Fibroblast of lung (primary cell): ENCODE measurements around the gene SH3RF1. TPM values are rescaled to one million over a fixed set of nuclear protein-coding genes. Genes with fewer than 3 reads are reported as not detected.
"Not testable (repeated sequence)": the region's sequence is repeated elsewhere in the genome, so short reads cannot be mapped to it uniquely, and the experiment has no call there.

ENCODE experiments used
- DNase-seq, 2 donors: peaks; one replicate each; pipeline versions ENCODE4 v3.0.0 to v3.0.0-alpha.2; 2010; ENCODE audit warnings: low read depth in 2 of 2
- H2AFZ ChIP-seq: 2 replicates; pipeline ENCODE4 v1.5.1; 2012; ENCODE audit warnings: low read length, control low read depth, inconsistent platforms
- H3K27ac ChIP-seq: 2 replicates; pipeline ENCODE4 v1.5.1; 2011; ENCODE audit warnings: low read length, control low read depth; ENCODE audit not compliant: insufficient read depth
- H3K27me3 ChIP-seq: 2 replicates; pipeline ENCODE4 v1.5.1; 2011; ENCODE audit warnings: mild to moderate bottlenecking, low read length; ENCODE audit not compliant: control insufficient read depth, insufficient read depth
- H3K36me3 ChIP-seq: 2 replicates; pipeline ENCODE4 v1.5.1; 2011; ENCODE audit warnings: low read length; ENCODE audit not compliant: control insufficient read depth, insufficient read depth
- H3K4me1 ChIP-seq: 2 replicates; pipeline ENCODE4 v1.5.1; 2011; ENCODE audit warnings: low read length; ENCODE audit not compliant: control insufficient read depth, insufficient read depth; ENCODE audit errors: extremely low read depth
- H3K4me2 ChIP-seq: 2 replicates; pipeline ENCODE4 v1.5.1; 2011; ENCODE audit warnings: low read length, control low read depth; ENCODE audit not compliant: insufficient read depth; ENCODE audit errors: extremely low read depth
- H3K4me3 ChIP-seq, 4 experiments: fragments of 200-600 bp in 1 of 4; sonication (generic) in 1 of 4; replicated peaks in 1 of 4; 2 replicates each; pipeline ENCODE4 v1.5.1; 2011 to 2016; ENCODE audit warnings: low read length in 4 of 4, low read depth in 3 of 4, mild to moderate bottlenecking in 3 of 4, control low read depth in 2 of 4, inconsistent platforms in 1 of 4, mixed read lengths in 1 of 4; ENCODE audit not compliant: insufficient read depth in 1 of 4; ENCODE audit errors: control extremely low read depth in 1 of 4
- H3K79me2 ChIP-seq: 2 replicates; pipeline ENCODE4 v1.5.1; 2012; ENCODE audit warnings: mild to moderate bottlenecking, low read length, inconsistent platforms; ENCODE audit not compliant: control insufficient read depth, insufficient read depth
- H3K9ac ChIP-seq: 2 replicates; pipeline ENCODE4 v1.5.1; 2011; ENCODE audit warnings: mild to moderate bottlenecking, low read length, control low read depth; ENCODE audit not compliant: insufficient read depth
- H3K9me3 ChIP-seq: 2 replicates; pipeline ENCODE4 v1.5.1; 2012; ENCODE audit warnings: low read depth, low read length; ENCODE audit not compliant: control insufficient read depth, insufficient read depth
- H4K20me1 ChIP-seq: 2 replicates; pipeline ENCODE4 v1.5.1; 2011; ENCODE audit warnings: low read length; ENCODE audit not compliant: control insufficient read depth, insufficient read depth; ENCODE audit errors: extremely low read depth
- EZH2 ChIP-seq: IDR thresholded peaks from 2 replicates; pipeline ENCODE4 v1.5.1; 2012; ENCODE audit warnings: low read length, control low read depth, mild to moderate bottlenecking; ENCODE audit errors: missing control alignments
- polyA plus RNA-seq, 2 donors: library from polyadenylated mRNA; depleted of rRNA in 1 of 2; stranded (reverse) in 1 of 2; unstranded in 1 of 2; fragments of >200 nt; gene quantifications; 2 replicates each; pipeline ENCODE4 v1.2.1, GENCODE V29; 2011 to 2012; ENCODE audit warnings: missing spikeins in 1 of 2
- total RNA-seq: library from RNA; depleted of rRNA; stranded (reverse); fragments of >200 nt; gene quantifications from 2 replicates; pipeline ENCODE4 v1.2.1, GENCODE V29; 2014
- TF ChIP-seq, protein P1 (sequence below), 2 donors: IDR thresholded peaks in 1 of 2; conservative IDR thresholded peaks in 1 of 2; 1 replicate in 1 of 2; 2 replicates in 1 of 2; pipeline ENCODE4 v1.5.1; 2011 to 2012; ENCODE audit warnings: low read length in 2 of 2, control low read depth in 1 of 2, inconsistent platforms in 1 of 2, low read depth in 1 of 2, mild to moderate bottlenecking in 1 of 2

SH3RF1 gene
- total and polyA plus RNA-seq, 2 donors (not counting 1 experiment from before 2014, with no cell fraction given): 13.0 to 18.8 TPM

DNA sequence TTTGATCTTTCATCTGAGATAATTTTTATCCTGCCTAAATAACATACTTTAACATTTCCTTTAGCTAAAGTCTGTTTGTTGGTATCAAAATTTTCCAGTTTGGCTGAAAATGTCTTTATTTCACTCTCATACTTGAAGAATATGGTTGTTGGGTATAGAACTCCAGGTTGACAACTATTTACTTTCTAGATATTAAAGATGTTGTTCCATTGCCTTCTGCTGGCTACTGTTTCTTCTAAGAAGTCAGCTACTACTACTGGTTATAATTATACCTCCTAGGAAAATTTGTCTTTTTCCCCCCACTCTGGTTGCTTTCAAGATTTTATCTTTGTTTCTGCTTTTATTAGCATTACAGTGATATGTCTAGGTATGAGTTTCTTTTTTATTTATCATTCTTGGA is 75.7 kb downstream of the SH3RF1 start:
- H3K9ac ChIP-seq: no peak overlapping the region

GRCh38 chr4:169189968-169190367 is 80.8 kb downstream of the SH3RF1 start:
- DNase-seq, H3K27me3 ChIP-seq, H3K4me2 ChIP-seq, H3K36me3 ChIP-seq, H4K20me1 ChIP-seq, H3K9me3 ChIP-seq, H2AFZ ChIP-seq, H3K4me1 ChIP-seq, H3K4me3 ChIP-seq, H3K9ac ChIP-seq, H3K27ac ChIP-seq: not testable (repeated sequence)
- H3K79me2 ChIP-seq: peaks cover 49% of the 10 kb centered on the region

More for the DNA sequence above, 75.7 kb downstream of the SH3RF1 start:
- no peak overlapping the region for H2AFZ ChIP-seq
- no peak overlapping the region for H3K4me3 ChIP-seq
- H3K27ac ChIP-seq: no peak overlapping the region
- H3K4me1 ChIP-seq: no peaks in the 10 kb centered on the region
- no peaks in the 10 kb centered on the region for H3K36me3 ChIP-seq
- no peaks in the 10 kb centered on the region for H4K20me1 ChIP-seq
- TF ChIP-seq EZH2: no peak
- TF ChIP-seq, protein P1, sequence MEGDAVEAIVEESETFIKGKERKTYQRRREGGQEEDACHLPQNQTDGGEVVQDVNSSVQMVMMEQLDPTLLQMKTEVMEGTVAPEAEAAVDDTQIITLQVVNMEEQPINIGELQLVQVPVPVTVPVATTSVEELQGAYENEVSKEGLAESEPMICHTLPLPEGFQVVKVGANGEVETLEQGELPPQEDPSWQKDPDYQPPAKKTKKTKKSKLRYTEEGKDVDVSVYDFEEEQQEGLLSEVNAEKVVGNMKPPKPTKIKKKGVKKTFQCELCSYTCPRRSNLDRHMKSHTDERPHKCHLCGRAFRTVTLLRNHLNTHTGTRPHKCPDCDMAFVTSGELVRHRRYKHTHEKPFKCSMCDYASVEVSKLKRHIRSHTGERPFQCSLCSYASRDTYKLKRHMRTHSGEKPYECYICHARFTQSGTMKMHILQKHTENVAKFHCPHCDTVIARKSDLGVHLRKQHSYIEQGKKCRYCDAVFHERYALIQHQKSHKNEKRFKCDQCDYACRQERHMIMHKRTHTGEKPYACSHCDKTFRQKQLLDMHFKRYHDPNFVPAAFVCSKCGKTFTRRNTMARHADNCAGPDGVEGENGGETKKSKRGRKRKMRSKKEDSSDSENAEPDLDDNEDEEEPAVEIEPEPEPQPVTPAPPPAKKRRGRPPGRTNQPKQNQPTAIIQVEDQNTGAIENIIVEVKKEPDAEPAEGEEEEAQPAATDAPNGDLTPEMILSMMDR (conservative IDR thresholded peaks at IDR 0.05 in 1 of 2, IDR thresholded peaks at IDR 0.05 in 1 of 2; ENCODE audit: low read depth in 1 of 2, low read length in 2 of 2): no peak
- H3K9me3 ChIP-seq: no peaks in the 10 kb centered on the region
- no peak for DNase-seq
- no peak overlapping the region for H3K4me2 ChIP-seq
- H3K27me3 ChIP-seq: no peaks in the 10 kb centered on the region
- H3K79me2 ChIP-seq: peaks cover 36% of the 10 kb centered on the region

DNA sequence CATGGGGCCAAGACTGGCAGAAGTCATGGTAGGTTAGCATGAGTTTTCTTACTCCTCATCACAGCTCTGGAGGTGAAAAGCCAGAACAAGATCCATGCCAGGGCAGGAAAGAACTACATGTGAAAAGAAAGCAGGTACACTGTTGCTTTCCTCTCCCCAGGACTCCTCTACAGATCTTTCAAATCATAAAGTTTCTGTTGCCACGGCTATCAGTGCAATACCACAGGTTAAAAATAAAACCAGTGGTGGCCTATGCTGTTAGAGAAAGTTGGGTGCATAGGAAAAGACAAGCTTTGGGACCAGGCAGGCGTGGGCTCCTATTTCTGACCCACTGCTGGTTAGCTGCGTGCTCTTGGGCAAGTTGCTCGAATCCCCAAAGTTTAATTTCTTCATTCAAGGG is 81.4 kb downstream of the SH3RF1 start:
- Histone ChIP-seq H4K20me1 (no peaks in the 10 kb centered on the region), H2AFZ (no peak overlapping the region), H3K27ac (no peak overlapping the region), H3K4me2 (no peak overlapping the region), H3K79me2 (peaks cover 52% of the 10 kb centered on the region), H3K9me3 (no peaks in the 10 kb centered on the region), H3K4me3 (no peak overlapping the region), H3K27me3 (no peaks in the 10 kb centered on the region), H3K4me1 (peaks cover 3% of the 10 kb centered on the region), H3K36me3 (no peaks in the 10 kb centered on the region), H3K9ac (no peak overlapping the region)
- TF ChIP-seq, protein P1 (conservative IDR thresholded peaks at IDR 0.05 in 1 of 2, IDR thresholded peaks at IDR 0.05 in 1 of 2; ENCODE audit: low read depth in 1 of 2, low read length in 2 of 2): no peak
- TF ChIP-seq EZH2: no peak
- DNase-seq: no peak
